GM12878 (cell line): Measurements from ENCODE around the gene IL27RA. TPM values are rescaled to one million over a fixed set of nuclear protein-coding genes. Genes with fewer than 3 reads are reported as not detected.
A peak's percentile ranks its signal among the peaks of the same experiment; 100 is the strongest.

Experiments used
- ATF2 ChIP-seq: IDR thresholded peaks from 2 replicates; pipeline ENCODE4 v1.6.1; 2012; ENCODE audit warnings: low read length, inconsistent platforms
- BCL11A ChIP-seq: IDR thresholded peaks from 2 replicates; pipeline ENCODE4 v1.6.1; 2011; ENCODE audit warnings: low read depth, low read length
- EP300 ChIP-seq, 2 experiments: fragments of 150-350 bp in 1 of 2; IDR thresholded peaks; 2 replicates each; pipeline ENCODE4 v1.6.1; 2011 to 2012; ENCODE audit warnings: low read depth in 2 of 2, low read length in 2 of 2, borderline replicate concordance in 1 of 2, improper control_type of control experiment in 1 of 2, inconsistent platforms in 1 of 2; ENCODE audit not compliant: control insufficient read depth in 1 of 2
- IKZF2 ChIP-seq, 2 experiments: fragments of 450-650 bp; IDR thresholded peaks; 2 replicates each; pipeline ENCODE4 v1.6.1; 2017; ENCODE audit warnings: mild to moderate bottlenecking in 2 of 2, moderate library complexity in 2 of 2
- NFYA ChIP-seq: IDR thresholded peaks from 2 replicates; pipeline ENCODE4 v1.6.1; 2011; ENCODE audit warnings: low read depth, mild to moderate bottlenecking, low read length, improper control_type of control experiment, borderline replicate concordance
- NRF1 ChIP-seq: conservative IDR thresholded peaks from 2 replicates; pipeline ENCODE4 v1.6.1; 2011; ENCODE audit warnings: mild to moderate bottlenecking, low read depth, low read length, improper control_type of control experiment
- RELA ChIP-seq: fragments of 450-650 bp; IDR thresholded peaks from 2 replicates; pipeline ENCODE4 v1.8.0; 2014; ENCODE audit warnings: borderline replicate concordance; ENCODE audit not compliant: partially characterized antibody
- SMAD1 ChIP-seq: fragments of 450-650 bp; IDR thresholded peaks from 2 replicates; pipeline ENCODE4 v1.6.1; 2018; ENCODE audit warnings: mild to moderate bottlenecking, low read depth; ENCODE audit not compliant: partially characterized antibody
- SP1 ChIP-seq: IDR thresholded peaks from one replicate; pipeline ENCODE4 v1.6.1; 2011; ENCODE audit warnings: low read depth, low read length
- STAT3 ChIP-seq: IDR thresholded peaks from 2 replicates; pipeline ENCODE4 v1.6.1; 2011; ENCODE audit warnings: low read depth, low read length, improper control_type of control experiment
- SUPT20H ChIP-seq: IDR thresholded peaks from 2 replicates; pipeline ENCODE4 v1.6.1; 2011; ENCODE audit warnings: low read depth, mild to moderate bottlenecking, low read length, moderate library complexity, borderline replicate concordance; ENCODE audit not compliant: control insufficient read depth
- ZNF384 ChIP-seq: IDR thresholded peaks from 2 replicates; pipeline ENCODE4 v1.6.1; 2012; ENCODE audit warnings: low read depth, mild to moderate bottlenecking, low read length, improper control_type of control experiment, borderline replicate concordance
- polyA plus RNA-seq, 11 experiments: library from polyadenylated mRNA; depleted of rRNA in 4 of 11; unstranded in 6 of 11; stranded (reverse) in 5 of 11; fragments of >200 nt; fragmentation: Nextera tagmentation in 4 of 11; fragmentation: Illumina TruSeq in 1 of 11; extraction: Ambion mirVana in 4 of 11; extraction: Trizol in 1 of 11; gene quantifications; 1 replicate in 1 of 11; 2 replicates in 10 of 11; pipeline versions ENCODE4 v1.2.1 to v1.2.3, GENCODE V29; 2011 to 2016; ENCODE audit warnings: inconsistent platforms in 2 of 11, missing spikeins in 2 of 11, low read depth in 1 of 11
- total RNA-seq, 4 experiments: library from RNA; depleted of rRNA in 3 of 4; stranded (reverse); fragments of >200 nt in 3 of 4; fragmentation: Illumina TruSeq in 1 of 4; extraction: Trizol in 1 of 4; gene quantifications; 2 replicates each; pipeline versions ENCODE4 v1.2.1 to v1.2.3, GENCODE V29; 2013 to 2021
- TF ChIP-seq, protein P1 (sequence below): fragments of 450-650 bp; IDR thresholded peaks from 2 replicates; pipeline ENCODE4 v1.6.1; 2016; ENCODE audit warnings: mild to moderate bottlenecking
- TF ChIP-seq, protein P2 (sequence below): fragments of 450-650 bp; IDR thresholded peaks from 2 replicates; pipeline ENCODE4 v1.6.1; 2017; ENCODE audit warnings: mild to moderate bottlenecking, low read depth, inconsistent platforms; ENCODE audit not compliant: poor library complexity, severe bottlenecking
- TF ChIP-seq, protein P3 (sequence below): IDR thresholded peaks from 2 replicates; pipeline ENCODE4 v1.6.1; 2012; ENCODE audit warnings: improper control_type of control experiment, low read depth, low read length; ENCODE audit not compliant: insufficient replicate concordance
- TF ChIP-seq, protein P4 (sequence below): IDR thresholded peaks from 2 replicates; pipeline ENCODE4 v1.6.1; 2012; ENCODE audit warnings: low read depth, low read length, improper control_type of control experiment

Gene IL27RA
- total and polyA plus RNA-seq, 10 of the 15 experiments (the other 5 are each of a cell fraction or from before 2014, with no cell fraction given): 8.4 to 63.5 (median 41.2) TPM

DNA sequence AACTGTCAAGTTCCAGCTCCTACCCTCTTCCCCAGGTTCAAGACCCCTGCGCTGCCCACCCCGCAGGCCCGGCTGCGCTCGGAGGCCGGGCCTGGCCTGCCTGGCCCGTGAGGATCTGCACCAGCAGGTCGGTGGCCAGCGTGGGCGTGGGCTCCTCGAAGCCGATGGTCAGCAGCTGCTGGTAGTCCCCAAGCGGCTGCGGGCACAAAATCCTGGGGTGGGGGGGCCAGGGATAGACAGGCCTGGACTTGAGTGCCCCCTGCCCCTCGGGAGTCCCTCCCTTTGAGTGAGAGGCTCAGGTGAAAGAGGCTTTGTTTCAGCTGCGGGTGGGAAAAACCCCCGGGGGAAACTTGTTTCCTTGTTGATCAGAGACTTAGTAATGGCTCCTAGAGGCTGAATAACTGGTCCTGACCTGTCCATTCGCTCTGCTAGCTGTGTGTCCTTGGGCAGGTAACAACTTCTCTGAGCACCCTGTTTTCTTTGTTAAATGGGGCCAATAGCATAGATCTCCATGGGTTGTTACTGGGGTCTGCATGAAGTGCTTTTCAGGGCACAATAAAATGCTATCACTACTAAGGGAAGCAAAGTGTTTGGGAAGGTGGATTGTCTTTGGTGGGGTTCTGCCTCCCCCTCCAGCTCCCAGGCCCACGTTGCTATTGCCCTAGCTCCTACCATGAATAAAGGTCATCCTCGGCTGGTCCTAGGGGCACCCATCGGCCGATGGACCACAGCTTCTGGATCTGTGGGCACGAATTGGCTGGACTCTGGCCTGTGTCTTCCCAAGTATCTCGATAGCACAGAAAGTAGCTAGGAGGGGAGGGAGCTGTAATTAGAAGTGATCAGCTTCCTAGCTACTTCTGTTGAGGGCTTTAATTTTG is 50.5 kb downstream of the IL27RA start (continued):
- TF ChIP-seq, protein P1, sequence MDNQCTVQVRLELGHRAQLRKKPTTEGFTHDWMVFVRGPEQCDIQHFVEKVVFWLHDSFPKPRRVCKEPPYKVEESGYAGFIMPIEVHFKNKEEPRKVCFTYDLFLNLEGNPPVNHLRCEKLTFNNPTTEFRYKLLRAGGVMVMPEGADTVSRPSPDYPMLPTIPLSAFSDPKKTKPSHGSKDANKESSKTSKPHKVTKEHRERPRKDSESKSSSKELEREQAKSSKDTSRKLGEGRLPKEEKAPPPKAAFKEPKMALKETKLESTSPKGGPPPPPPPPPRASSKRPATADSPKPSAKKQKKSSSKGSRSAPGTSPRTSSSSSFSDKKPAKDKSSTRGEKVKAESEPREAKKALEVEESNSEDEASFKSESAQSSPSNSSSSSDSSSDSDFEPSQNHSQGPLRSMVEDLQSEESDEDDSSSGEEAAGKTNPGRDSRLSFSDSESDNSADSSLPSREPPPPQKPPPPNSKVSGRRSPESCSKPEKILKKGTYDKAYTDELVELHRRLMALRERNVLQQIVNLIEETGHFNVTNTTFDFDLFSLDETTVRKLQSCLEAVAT: no peak
- TF ChIP-seq SMAD1: no peak
- peak; percentile 29 to 77; a peak in 2 of 4 replicates for TF ChIP-seq IKZF2 (IDR thresholded peaks at IDR 0.05)
- no peak for TF ChIP-seq BCL11A
- peak in 1 of 2 experiments; percentile 9; a peak in 1 of 4 replicates for TF ChIP-seq EP300 (IDR thresholded peaks at IDR 0.05; ENCODE audit: borderline replicate concordance in 1 of 2, control insufficient read depth in 1 of 2, low read depth in 2 of 2, low read length in 2 of 2)
- TF ChIP-seq NRF1: no peak
- TF ChIP-seq, protein P2, sequence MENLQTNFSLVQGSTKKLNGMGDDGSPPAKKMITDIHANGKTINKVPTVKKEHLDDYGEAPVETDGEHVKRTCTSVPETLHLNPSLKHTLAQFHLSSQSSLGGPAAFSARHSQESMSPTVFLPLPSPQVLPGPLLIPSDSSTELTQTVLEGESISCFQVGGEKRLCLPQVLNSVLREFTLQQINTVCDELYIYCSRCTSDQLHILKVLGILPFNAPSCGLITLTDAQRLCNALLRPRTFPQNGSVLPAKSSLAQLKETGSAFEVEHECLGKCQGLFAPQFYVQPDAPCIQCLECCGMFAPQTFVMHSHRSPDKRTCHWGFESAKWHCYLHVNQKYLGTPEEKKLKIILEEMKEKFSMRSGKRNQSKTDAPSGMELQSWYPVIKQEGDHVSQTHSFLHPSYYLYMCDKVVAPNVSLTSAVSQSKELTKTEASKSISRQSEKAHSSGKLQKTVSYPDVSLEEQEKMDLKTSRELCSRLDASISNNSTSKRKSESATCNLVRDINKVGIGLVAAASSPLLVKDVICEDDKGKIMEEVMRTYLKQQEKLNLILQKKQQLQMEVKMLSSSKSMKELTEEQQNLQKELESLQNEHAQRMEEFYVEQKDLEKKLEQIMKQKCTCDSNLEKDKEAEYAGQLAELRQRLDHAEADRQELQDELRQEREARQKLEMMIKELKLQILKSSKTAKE: peak; percentile 34
- TF ChIP-seq, protein P3, sequence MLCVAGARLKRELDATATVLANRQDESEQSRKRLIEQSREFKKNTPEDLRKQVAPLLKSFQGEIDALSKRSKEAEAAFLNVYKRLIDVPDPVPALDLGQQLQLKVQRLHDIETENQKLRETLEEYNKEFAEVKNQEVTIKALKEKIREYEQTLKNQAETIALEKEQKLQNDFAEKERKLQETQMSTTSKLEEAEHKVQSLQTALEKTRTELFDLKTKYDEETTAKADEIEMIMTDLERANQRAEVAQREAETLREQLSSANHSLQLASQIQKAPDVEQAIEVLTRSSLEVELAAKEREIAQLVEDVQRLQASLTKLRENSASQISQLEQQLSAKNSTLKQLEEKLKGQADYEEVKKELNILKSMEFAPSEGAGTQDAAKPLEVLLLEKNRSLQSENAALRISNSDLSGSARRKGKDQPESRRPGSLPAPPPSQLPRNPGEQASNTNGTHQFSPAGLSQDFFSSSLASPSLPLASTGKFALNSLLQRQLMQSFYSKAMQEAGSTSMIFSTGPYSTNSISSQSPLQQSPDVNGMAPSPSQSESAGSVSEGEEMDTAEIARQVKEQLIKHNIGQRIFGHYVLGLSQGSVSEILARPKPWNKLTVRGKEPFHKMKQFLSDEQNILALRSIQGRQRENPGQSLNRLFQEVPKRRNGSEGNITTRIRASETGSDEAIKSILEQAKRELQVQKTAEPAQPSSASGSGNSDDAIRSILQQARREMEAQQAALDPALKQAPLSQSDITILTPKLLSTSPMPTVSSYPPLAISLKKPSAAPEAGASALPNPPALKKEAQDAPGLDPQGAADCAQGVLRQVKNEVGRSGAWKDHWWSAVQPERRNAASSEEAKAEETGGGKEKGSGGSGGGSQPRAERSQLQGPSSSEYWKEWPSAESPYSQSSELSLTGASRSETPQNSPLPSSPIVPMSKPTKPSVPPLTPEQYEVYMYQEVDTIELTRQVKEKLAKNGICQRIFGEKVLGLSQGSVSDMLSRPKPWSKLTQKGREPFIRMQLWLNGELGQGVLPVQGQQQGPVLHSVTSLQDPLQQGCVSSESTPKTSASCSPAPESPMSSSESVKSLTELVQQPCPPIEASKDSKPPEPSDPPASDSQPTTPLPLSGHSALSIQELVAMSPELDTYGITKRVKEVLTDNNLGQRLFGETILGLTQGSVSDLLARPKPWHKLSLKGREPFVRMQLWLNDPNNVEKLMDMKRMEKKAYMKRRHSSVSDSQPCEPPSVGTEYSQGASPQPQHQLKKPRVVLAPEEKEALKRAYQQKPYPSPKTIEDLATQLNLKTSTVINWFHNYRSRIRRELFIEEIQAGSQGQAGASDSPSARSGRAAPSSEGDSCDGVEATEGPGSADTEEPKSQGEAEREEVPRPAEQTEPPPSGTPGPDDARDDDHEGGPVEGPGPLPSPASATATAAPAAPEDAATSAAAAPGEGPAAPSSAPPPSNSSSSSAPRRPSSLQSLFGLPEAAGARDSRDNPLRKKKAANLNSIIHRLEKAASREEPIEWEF: no peak
- no peak for TF ChIP-seq STAT3
- TF ChIP-seq SUPT20H: no peak
- TF ChIP-seq, protein P4, sequence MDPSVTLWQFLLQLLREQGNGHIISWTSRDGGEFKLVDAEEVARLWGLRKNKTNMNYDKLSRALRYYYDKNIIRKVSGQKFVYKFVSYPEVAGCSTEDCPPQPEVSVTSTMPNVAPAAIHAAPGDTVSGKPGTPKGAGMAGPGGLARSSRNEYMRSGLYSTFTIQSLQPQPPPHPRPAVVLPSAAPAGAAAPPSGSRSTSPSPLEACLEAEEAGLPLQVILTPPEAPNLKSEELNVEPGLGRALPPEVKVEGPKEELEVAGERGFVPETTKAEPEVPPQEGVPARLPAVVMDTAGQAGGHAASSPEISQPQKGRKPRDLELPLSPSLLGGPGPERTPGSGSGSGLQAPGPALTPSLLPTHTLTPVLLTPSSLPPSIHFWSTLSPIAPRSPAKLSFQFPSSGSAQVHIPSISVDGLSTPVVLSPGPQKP: no peak
- no peak for TF ChIP-seq NFYA
- TF ChIP-seq SP1: no peak
- no peak for TF ChIP-seq ATF2
- no peak for TF ChIP-seq ZNF384
- TF ChIP-seq RELA: no peak
